Measurements from ENCODE around the gene TOMM40.

TOMM40 gene

GRCh38 chr19:44891016-44891882 lies at the start of gene TOMM40:
Gene TOMM40, plus strand, starts transcription at chr19:44891254. Its CDS starts 162 bp downstream, at chr19:44891416.
- Histone ChIP-seq H3K9me3 (ENCODE audit: control insufficient read depth, insufficient read depth, low read length) (no peaks in the 10 kb centered on the region), H3K36me3 (ENCODE audit: insufficient read depth, low read length) (peaks cover 17% of the 10 kb centered on the region), H3K4me1 (ENCODE audit: insufficient read depth, low read length) (peaks cover 7% of the 10 kb centered on the region; the same call in 1 of the 2 replicates)

GRCh38 chr19:44845286-44845611 lies 45.8 kb upstream of the TOMM40 start:
- Histone ChIP-seq H3K9me3 (ENCODE audit: control insufficient read depth, insufficient read depth, low read length) (no peaks in the 10 kb centered on the region), H3K36me3 (ENCODE audit: insufficient read depth, low read length) (no peaks in the 10 kb centered on the region), H3K4me1 (ENCODE audit: insufficient read depth, low read length) (peaks cover 13% of the 10 kb centered on the region), H3K9ac (ENCODE audit: low read depth, low read length) (peak overlapping the region; percentile 85; the same call in 1 of the 2 replicates)

More at GRCh38 chr19:44891016-44891882, at the start of gene TOMM40:
- H3K9ac ChIP-seq (ENCODE audit: low read depth, low read length) = peak within 1 kb of the TSS; percentile 61

GRCh38 chr19:44845612-44846454 lies 45.2 kb upstream of the TOMM40 start, which contains the start of gene NECTIN2:
Gene NECTIN2, plus strand, starts transcription at chr19:44846297. Its CDS starts 229 bp downstream, at chr19:44846526.
- peak within 1 kb of the TSS; percentile 93 for H3K9ac ChIP-seq (ENCODE audit: low read depth, low read length)

GRCh38 chr19:44846455-44847143 lies 44.5 kb upstream of the TOMM40 start:
- Histone ChIP-seq H3K9me3 (ENCODE audit: control insufficient read depth, insufficient read depth, low read length) (no peaks in the 10 kb centered on the region), H3K36me3 (ENCODE audit: insufficient read depth, low read length) (no peaks in the 10 kb centered on the region), H3K9ac (ENCODE audit: low read depth, low read length) (peak overlapping the region; percentile 93), H3K4me1 (ENCODE audit: insufficient read depth, low read length) (peaks cover 18% of the 10 kb centered on the region)

More at GRCh38 chr19:44845612-44846454, 45.2 kb upstream of the TOMM40 start, which contains the start of gene NECTIN2:
- Histone ChIP-seq H3K9me3 (ENCODE audit: control insufficient read depth, insufficient read depth, low read length) (no peaks in the 10 kb centered on the region), H3K36me3 (ENCODE audit: insufficient read depth, low read length) (no peaks in the 10 kb centered on the region), H3K4me1 (ENCODE audit: insufficient read depth, low read length) (peaks cover 18% of the 10 kb centered on the region)

- Histone ChIP-seq H3K4me1 (ENCODE audit: insufficient read depth, low read length) (peaks cover 18% of the 10 kb centered on the region), H3K9ac (ENCODE audit: low read depth, low read length) (peak overlapping the region; percentile 93), H3K36me3 (ENCODE audit: insufficient read depth, low read length) (no peaks in the 10 kb centered on the region), H3K9me3 (ENCODE audit: control insufficient read depth, insufficient read depth, low read length) (no peaks in the 10 kb centered on the region)
These were observed 43.7 kb upstream of the TOMM40 start for GRCh38 chr19:44847144-44848035.

GRCh38 chr19:44848036-44848811 lies 42.8 kb upstream of the TOMM40 start:
- Histone ChIP-seq H3K9ac (ENCODE audit: low read depth, low read length) (peak overlapping the region; percentile 93), H3K36me3 (ENCODE audit: insufficient read depth, low read length) (no peaks in the 10 kb centered on the region), H3K4me1 (ENCODE audit: insufficient read depth, low read length) (peaks cover 18% of the 10 kb centered on the region), H3K9me3 (ENCODE audit: control insufficient read depth, insufficient read depth, low read length) (no peaks in the 10 kb centered on the region)

- Histone ChIP-seq H3K36me3 (ENCODE audit: insufficient read depth, low read length) (no peaks in the 10 kb centered on the region), H3K9me3 (ENCODE audit: control insufficient read depth, insufficient read depth, low read length) (no peaks in the 10 kb centered on the region), H3K9ac (ENCODE audit: low read depth, low read length) (peak overlapping the region; percentile 93), H3K4me1 (ENCODE audit: insufficient read depth, low read length) (peaks cover 18% of the 10 kb centered on the region)
These were observed 42.1 kb upstream of the TOMM40 start for GRCh38 chr19:44848812-44849447.

GRCh38 chr19:44850641-44851109 lies 40.4 kb upstream of the TOMM40 start:
- no peaks in the 10 kb centered on the region for H3K9me3 ChIP-seq (ENCODE audit: control insufficient read depth, insufficient read depth, low read length)
- H3K4me1 ChIP-seq (ENCODE audit: insufficient read depth, low read length) = peaks cover 14% of the 10 kb centered on the region
- no peaks in the 10 kb centered on the region for H3K36me3 ChIP-seq (ENCODE audit: insufficient read depth, low read length)
- no peak overlapping the region for H3K9ac ChIP-seq (ENCODE audit: low read depth, low read length)

GRCh38 chr19:44851427-44851826 lies 39.6 kb upstream of the TOMM40 start:
- H3K4me1 ChIP-seq (ENCODE audit: insufficient read depth, low read length) = peaks cover 14% of the 10 kb centered on the region
- no peak overlapping the region for H3K9ac ChIP-seq (ENCODE audit: low read depth, low read length)
- H3K9me3 ChIP-seq (ENCODE audit: control insufficient read depth, insufficient read depth, low read length) = no peaks in the 10 kb centered on the region
- no peaks in the 10 kb centered on the region for H3K36me3 ChIP-seq (ENCODE audit: insufficient read depth, low read length)

GRCh38 chr19:44855606-44856005 lies 35.4 kb upstream of the TOMM40 start:
- Histone ChIP-seq H3K36me3 (ENCODE audit: insufficient read depth, low read length) (no peaks in the 10 kb centered on the region; the same call in 1 of the 2 replicates), H3K9ac (ENCODE audit: low read depth, low read length) (no peak overlapping the region), H3K4me1 (ENCODE audit: insufficient read depth, low read length) (peaks cover 1% of the 10 kb centered on the region; the same call in 1 of the 2 replicates), H3K9me3 (ENCODE audit: control insufficient read depth, insufficient read depth, low read length) (no peaks in the 10 kb centered on the region)

GRCh38 chr19:44856421-44857083 lies 34.5 kb upstream of the TOMM40 start:
- H3K9me3 ChIP-seq (ENCODE audit: control insufficient read depth, insufficient read depth, low read length) = no peaks in the 10 kb centered on the region
- no peaks in the 10 kb centered on the region; the same call in 1 of the 2 replicates for H3K36me3 ChIP-seq (ENCODE audit: insufficient read depth, low read length)
- no peak overlapping the region for H3K9ac ChIP-seq (ENCODE audit: low read depth, low read length)
- H3K4me1 ChIP-seq (ENCODE audit: insufficient read depth, low read length) = no peaks in the 10 kb centered on the region

- Histone ChIP-seq H3K9ac (ENCODE audit: low read depth, low read length) (no peak overlapping the region), H3K36me3 (ENCODE audit: insufficient read depth, low read length) (no peaks in the 10 kb centered on the region; the same call in 1 of the 2 replicates), H3K4me1 (ENCODE audit: insufficient read depth, low read length) (no peaks in the 10 kb centered on the region), H3K9me3 (ENCODE audit: control insufficient read depth, insufficient read depth, low read length) (no peaks in the 10 kb centered on the region)
These were observed 33.2 kb upstream of the TOMM40 start for GRCh38 chr19:44857837-44858236.

Data from ES-I3 (cell line).